MM.1S (cell line): ENCODE measurements around the gene FMOD.

Source experiments
- EZH2 ChIP-seq: fragments of 300-600 bp; sonication (generic); optimal IDR thresholded peaks from 2 replicates; pipeline ENCODE3; 2017; ENCODE audit warnings: low read depth, mild to moderate bottlenecking, antibody characterized with exemption, low read length, mixed read lengths
- EZH2phosphoT487 ChIP-seq: fragments of 300-600 bp; sonication (generic); IDR thresholded peaks from 2 replicates; pipeline ENCODE4 v1.6.1; 2018; ENCODE audit warnings: antibody characterized with exemption, low read length
- TF ChIP-seq, protein P1 (sequence below): fragments of 300-600 bp; sonication (generic); IDR thresholded peaks from 2 replicates; pipeline ENCODE4 v1.5.1; 2016; ENCODE audit warnings: antibody characterized with exemption, low read length, mixed read lengths

DNA sequence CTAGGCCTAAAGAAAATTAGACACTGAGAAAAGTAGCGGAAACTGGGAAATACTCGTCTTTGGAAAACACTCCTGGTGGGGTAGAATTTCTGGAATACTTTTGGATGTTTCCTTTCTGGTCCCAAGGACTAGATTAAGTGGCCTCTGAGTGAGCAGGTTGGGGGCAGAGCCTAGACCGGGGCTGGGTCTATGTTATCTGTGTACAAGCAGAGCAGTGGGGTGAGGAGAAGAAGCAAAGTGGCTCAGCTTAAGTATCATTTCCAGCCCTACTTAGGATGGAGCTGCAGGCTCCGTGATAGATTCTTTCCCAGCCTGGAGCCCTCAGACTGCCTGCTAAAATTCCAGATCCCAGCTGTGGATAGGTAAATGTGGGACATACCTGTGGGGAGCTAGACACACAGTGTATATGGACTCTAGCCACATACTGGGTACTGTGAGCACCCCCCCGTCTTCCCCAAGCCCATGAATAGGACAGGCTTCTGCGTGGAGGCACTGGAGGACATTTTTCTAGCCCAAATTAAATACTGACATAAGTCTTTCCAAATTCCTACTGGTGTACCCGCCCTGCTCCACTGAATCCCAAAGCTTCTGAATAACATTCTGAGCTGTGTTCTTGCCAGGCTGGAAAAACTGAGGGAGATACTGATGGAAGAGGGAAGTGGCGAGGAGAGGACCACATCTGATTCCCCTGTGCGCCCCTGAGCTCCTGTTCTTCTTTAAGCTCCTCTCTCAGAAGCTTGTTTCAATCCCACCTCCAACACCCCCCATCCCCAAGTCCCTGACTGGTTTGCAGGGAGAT is 6.8 kb downstream of the FMOD start:
- TF ChIP-seq, protein P1, sequence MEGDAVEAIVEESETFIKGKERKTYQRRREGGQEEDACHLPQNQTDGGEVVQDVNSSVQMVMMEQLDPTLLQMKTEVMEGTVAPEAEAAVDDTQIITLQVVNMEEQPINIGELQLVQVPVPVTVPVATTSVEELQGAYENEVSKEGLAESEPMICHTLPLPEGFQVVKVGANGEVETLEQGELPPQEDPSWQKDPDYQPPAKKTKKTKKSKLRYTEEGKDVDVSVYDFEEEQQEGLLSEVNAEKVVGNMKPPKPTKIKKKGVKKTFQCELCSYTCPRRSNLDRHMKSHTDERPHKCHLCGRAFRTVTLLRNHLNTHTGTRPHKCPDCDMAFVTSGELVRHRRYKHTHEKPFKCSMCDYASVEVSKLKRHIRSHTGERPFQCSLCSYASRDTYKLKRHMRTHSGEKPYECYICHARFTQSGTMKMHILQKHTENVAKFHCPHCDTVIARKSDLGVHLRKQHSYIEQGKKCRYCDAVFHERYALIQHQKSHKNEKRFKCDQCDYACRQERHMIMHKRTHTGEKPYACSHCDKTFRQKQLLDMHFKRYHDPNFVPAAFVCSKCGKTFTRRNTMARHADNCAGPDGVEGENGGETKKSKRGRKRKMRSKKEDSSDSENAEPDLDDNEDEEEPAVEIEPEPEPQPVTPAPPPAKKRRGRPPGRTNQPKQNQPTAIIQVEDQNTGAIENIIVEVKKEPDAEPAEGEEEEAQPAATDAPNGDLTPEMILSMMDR = no peak
- no peak for TF ChIP-seq EZH2
- no peak for TF ChIP-seq EZH2phosphoT487
